A549 treated with GW870086 at 1 μM for 4 hours (cell line): ENCODE results near the gene RASGRP4. TPM values are rescaled to one million over a fixed set of nuclear protein-coding genes. Genes with fewer than 3 reads are reported as not detected.

Experiments used
- total RNA-seq: library from RNA; stranded (reverse); fragments of 200-300 nt; extraction: Qiagen RNA extraction; gene quantifications from 5 replicates; pipeline ENCODE4 v1.2.3, GENCODE V29; 2022; ENCODE audit warnings: low read depth

The RASGRP4 gene, protein sequence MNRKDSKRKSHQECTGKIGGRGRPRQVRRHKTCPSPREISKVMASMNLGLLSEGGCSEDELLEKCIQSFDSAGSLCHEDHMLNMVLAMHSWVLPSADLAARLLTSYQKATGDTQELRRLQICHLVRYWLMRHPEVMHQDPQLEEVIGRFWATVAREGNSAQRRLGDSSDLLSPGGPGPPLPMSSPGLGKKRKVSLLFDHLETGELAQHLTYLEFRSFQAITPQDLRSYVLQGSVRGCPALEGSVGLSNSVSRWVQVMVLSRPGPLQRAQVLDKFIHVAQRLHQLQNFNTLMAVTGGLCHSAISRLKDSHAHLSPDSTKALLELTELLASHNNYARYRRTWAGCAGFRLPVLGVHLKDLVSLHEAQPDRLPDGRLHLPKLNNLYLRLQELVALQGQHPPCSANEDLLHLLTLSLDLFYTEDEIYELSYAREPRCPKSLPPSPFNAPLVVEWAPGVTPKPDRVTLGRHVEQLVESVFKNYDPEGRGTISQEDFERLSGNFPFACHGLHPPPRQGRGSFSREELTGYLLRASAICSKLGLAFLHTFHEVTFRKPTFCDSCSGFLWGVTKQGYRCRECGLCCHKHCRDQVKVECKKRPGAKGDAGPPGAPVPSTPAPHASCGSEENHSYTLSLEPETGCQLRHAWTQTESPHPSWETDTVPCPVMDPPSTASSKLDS
- 0.07 to 0.23 TPM (median 0.11 TPM) in 4 of 5 replicates, not detected in the other for total RNA-seq

DNA sequence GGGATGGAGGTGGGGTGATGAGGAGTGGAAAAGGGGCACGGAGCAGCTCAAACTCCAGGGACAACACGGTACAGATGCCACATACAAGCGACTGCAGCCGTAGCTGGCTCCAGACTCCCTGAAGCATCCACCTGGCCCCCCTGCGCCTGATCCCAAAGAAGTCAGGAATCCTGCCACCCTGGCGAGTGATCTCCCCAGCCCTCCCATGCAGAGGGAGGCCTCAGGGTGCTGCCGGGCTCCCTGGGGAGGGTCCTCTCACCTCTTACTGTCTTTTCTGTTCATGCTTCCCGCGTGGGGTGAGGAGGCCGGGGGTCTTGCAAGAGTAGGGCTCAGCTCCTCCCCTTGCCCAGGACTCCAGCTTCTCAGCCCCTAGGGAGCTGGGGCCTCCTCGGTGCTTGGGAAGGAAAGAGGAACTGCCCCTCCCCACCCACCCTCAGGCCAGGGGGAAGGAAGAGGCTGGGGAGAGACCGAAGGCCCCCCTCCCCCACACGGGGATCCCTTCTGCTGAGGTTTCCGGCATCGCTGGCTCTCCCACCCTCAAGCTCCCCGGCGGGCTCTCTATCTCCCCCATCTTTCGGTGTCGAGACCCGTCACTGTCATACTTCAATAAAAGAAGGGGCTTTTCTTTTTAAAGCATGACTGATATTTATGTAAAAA is at the start of gene RASGRP4:
Gene RASGRP4, minus strand, starts transcription at position 410 of the 657 bp plus-strand sequence. Its CDS starts 128 bp downstream, at position 282.

GRCh38 chr19:38433268-38433733 is 7.3 kb upstream of the RASGRP4 start, which contains the start of gene RYR1:
TSS of gene RYR1 (plus strand) at chr19:38433691. CDS start at chr19:38433830, 139 bp downstream.

DNA sequence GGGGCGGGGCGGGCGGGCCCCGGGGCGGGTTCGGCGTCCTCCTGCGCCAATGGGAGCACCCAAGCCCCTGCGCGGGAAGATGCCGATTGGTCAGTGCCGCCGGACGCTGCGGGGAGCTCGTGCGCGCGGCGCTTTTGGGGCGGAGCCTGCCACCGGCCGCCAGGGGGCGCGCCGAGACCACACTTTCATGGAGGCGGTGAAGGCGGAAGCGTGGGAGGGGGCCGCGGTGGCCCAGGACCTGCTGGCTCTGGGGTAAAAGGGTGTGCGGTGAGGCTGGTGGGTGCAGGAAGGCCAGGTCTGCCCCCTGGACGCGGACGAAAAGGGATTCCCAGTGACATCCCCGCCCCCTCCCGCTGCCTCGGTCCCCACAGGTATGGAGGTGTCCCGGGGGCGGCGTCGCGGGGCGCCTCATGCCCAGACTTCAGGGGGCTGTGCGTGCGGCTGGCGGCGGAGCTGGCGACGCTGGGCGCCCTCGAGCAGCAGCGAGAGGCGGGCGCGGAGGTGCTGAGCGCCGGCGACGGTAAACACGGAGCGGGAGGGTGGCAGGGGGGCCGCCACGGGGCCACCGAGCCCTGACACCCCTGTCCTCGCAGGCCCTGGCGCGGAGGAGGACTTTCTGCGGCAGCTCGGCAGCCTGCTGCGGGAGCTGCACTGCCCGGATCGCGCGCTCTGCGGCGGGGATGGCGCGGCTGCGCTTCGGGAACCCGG is 22.9 kb downstream of the RASGRP4 start, which contains the start of gene FAM98C:
Gene FAM98C, plus strand, starts transcription at position 127 of the 708 bp plus-strand sequence. Its CDS starts 61 bp downstream, at position 188.

DNA sequence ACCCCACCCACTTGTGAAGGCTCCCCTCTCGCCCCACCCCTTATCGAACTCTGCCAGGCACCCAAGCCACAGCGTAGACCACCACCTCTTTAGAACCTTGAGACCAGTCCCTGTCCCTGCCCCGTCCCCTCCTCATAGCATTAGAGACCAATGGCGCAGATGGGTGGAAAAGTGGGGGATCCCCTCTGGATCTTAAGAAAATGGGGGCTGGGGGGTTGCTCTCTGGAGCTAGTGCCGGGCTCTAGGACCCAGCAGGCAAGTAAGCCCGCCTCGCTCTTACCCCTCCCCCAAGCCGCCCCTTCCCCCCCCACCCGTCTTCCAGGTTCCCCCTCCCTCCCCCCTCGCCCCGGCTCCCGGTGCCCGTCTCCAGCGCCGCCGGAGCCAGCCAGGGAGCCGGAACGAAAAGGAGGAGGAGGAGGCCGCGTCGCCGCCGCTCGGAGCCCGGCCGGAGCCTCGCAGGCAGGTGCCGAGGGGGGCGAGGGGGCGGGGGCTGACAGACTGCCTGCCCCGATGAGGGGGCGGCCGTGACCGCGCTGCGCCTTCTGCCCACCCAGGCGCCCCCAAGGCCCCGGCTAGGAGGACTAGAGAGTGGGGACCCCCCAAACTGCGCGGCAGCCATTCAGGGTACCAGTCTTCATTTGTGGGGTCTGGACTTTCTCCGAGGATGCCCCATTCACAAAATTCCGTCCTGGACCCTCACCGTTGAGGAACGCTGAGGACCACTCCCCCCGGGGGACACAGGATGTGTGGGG is 37.5 kb downstream of the RASGRP4 start, which contains the start of gene SPRED3:
Gene SPRED3, plus strand, starts transcription at position 349 of the 752 bp plus-strand sequence. CDS start 1,606 bp downstream, outside the sequence.

GRCh38 chr19:38387550-38388348 is 38.3 kb downstream of the RASGRP4 start, which contains the start of gene GGN:
TSS of gene GGN (minus strand) at chr19:38388034. CDS start at chr19:38387261, 773 bp downstream.

GRCh38 chr19:38374332-38375097 is 51.5 kb downstream of the RASGRP4 start, which contains the start of gene PSMD8:
TSS of gene PSMD8 (plus strand) at chr19:38374571. CDS start at chr19:38374602, 31 bp downstream.

Other genes starting within 250 kb of the RASGRP4 start
- gene DPF1, start 202.0 kb downstream of the RASGRP4 start, total RNA-seq = 3.5 to 4.8 TPM (median 4.5 TPM) in 5 replicates
- gene PPP1R14A, start 169.8 kb downstream of the RASGRP4 start, total RNA-seq = 98.1 to 110 TPM (median 107 TPM) in 5 replicates
- 266 to 360 TPM (median 337 TPM) in 5 replicates for gene SPINT2, start 161.6 kb downstream of the RASGRP4 start, total RNA-seq
- gene C19orf33, start 122.0 kb downstream of the RASGRP4 start, total RNA-seq = 692 to 827 TPM (median 715 TPM) in 5 replicates
- gene YIF1B, start 110.3 kb downstream of the RASGRP4 start, total RNA-seq = 101 to 136 TPM (median 126 TPM) in 5 replicates
- gene KCNK6, start 106.4 kb downstream of the RASGRP4 start, total RNA-seq = 4.2 to 5.4 TPM (median 4.9 TPM) in 5 replicates
- gene CATSPERG, start 90.4 kb downstream of the RASGRP4 start, total RNA-seq = 0.62 to 1.4 TPM (median 1.1 TPM) in 5 replicates
- 452 to 527 TPM (median 502 TPM) in 5 replicates for gene PSMD8, start 51.6 kb downstream of the RASGRP4 start, total RNA-seq
- gene GGN, start 38.2 kb downstream of the RASGRP4 start, total RNA-seq = 0.25 to 0.56 TPM (median 0.28 TPM) in 5 replicates
- 1.8 to 3.1 TPM (median 2.6 TPM) in 5 replicates for gene SPRED3, start 37.5 kb downstream of the RASGRP4 start, total RNA-seq
- gene FAM98C, start 23.1 kb downstream of the RASGRP4 start, total RNA-seq = 16.9 to 28.0 TPM (median 26.3 TPM) in 5 replicates
- gene RYR1, start 7.5 kb upstream of the RASGRP4 start, total RNA-seq = 4.7 to 7.6 TPM (median 5.6 TPM) in 5 replicates
- 0.40 to 3.6 TPM (median 0.85 TPM) in 5 replicates for gene MAP4K1, start 191.7 kb upstream of the RASGRP4 start, total RNA-seq
- 684 to 1,048 TPM (median 735 TPM) in 5 replicates for gene EIF3K, start 193.0 kb upstream of the RASGRP4 start, total RNA-seq
- gene ACTN4, start 221.4 kb upstream of the RASGRP4 start, total RNA-seq = 751 to 1,254 TPM (median 1,147 TPM) in 5 replicates